Right kidney (tissue), 1 donor: Measurements from ENCODE around the gene DGAT2.

ENCODE experiments used
- DNase-seq: peaks from one replicate; pipeline ENCODE4 v3.0.0-alpha.2; 2016

DGAT2 gene

GRCh38 chr11:75826461-75827230 is 58.1 kb downstream of the DGAT2 start:
- DNase-seq = no peak

GRCh38 chr11:75827562-75827961 is 59.0 kb downstream of the DGAT2 start:
- DNase-seq = no peak

GRCh38 chr11:75831915-75832502 is 63.4 kb downstream of the DGAT2 start:
- DNase-seq = no peak

- no peak for DNase-seq
These were observed 66.2 kb downstream of the DGAT2 start for GRCh38 chr11:75834728-75835127.

- no peak for DNase-seq
These were observed 67.8 kb downstream of the DGAT2 start for GRCh38 chr11:75836417-75836816.

GRCh38 chr11:75839851-75840250 is 71.3 kb downstream of the DGAT2 start:
- DNase-seq = no peak

- no peak for DNase-seq
These were observed 71.9 kb downstream of the DGAT2 start for GRCh38 chr11:75840522-75840921.

GRCh38 chr11:75841739-75842138 is 73.2 kb downstream of the DGAT2 start:
- no peak for DNase-seq

GRCh38 chr11:75845324-75845723 is 76.7 kb downstream of the DGAT2 start:
- no peak for DNase-seq

- DNase-seq = no peak
These were observed 81.3 kb downstream of the DGAT2 start for GRCh38 chr11:75849894-75850293.

- DNase-seq = no peak
These were observed 82.2 kb downstream of the DGAT2 start for GRCh38 chr11:75850787-75851186.
